SH-SY5Y (cell line): Measurements from ENCODE around the gene UBAP2.

Experiments
- GATA2 ChIP-seq: IDR thresholded peaks from 2 replicates; pipeline ENCODE4 v1.6.1; 2011; ENCODE audit warnings: mild to moderate bottlenecking, low read depth, low read length
- GATA3 ChIP-seq: IDR thresholded peaks from 2 replicates; pipeline ENCODE4 v1.6.1; 2011; ENCODE audit warnings: low read depth, mild to moderate bottlenecking, low read length, moderate library complexity

- TF ChIP-seq GATA2 (no peak), GATA3 (no peak)
These were observed 124.5 kb downstream of the UBAP2 start for GRCh38 chr9:33923998-33924701.
